HG03159 (cell line): ENCODE results near the gene LITAF.

Source experiments
- ATAC-seq: cut with Tn5 transposase; IDR thresholded peaks from one replicate; pipeline ENCODE4 v1.9.1; 2021; ENCODE audit warnings: mild to moderate bottlenecking, moderate library complexity; ENCODE audit not compliant: unreplicated experiment

LITAF gene

GRCh38 chr16:11554053-11554452, 32.7 kb downstream of the LITAF start:
- no peak for ATAC-seq

- no peak for ATAC-seq
These were observed 33.3 kb downstream of the LITAF start for GRCh38 chr16:11553371-11553770.

- no peak for ATAC-seq
These were observed 34.3 kb downstream of the LITAF start for GRCh38 chr16:11552440-11552839.

- no peak for ATAC-seq
These were observed 34.9 kb downstream of the LITAF start for GRCh38 chr16:11551842-11552241.

- no peak for ATAC-seq
These were observed 35.8 kb downstream of the LITAF start for GRCh38 chr16:11550791-11551498.

GRCh38 chr16:11547118-11547916, 39.4 kb downstream of the LITAF start:
- no peak for ATAC-seq

GRCh38 chr16:11546608-11547061, 40.1 kb downstream of the LITAF start:
- ATAC-seq, result no peak

- no peak for ATAC-seq
These were observed 42.9 kb downstream of the LITAF start for GRCh38 chr16:11543661-11544393.

GRCh38 chr16:11542069-11542744, 44.5 kb downstream of the LITAF start:
- ATAC-seq, result no peak

- no peak for ATAC-seq
These were observed 47.1 kb downstream of the LITAF start for GRCh38 chr16:11539641-11540050.

- no peak for ATAC-seq
These were observed 47.8 kb downstream of the LITAF start for GRCh38 chr16:11538880-11539279.

GRCh38 chr16:11536104-11536866, 50.4 kb downstream of the LITAF start:
- no peak for ATAC-seq

GRCh38 chr16:11535494-11535893, 51.2 kb downstream of the LITAF start:
- no peak for ATAC-seq

- no peak for ATAC-seq
These were observed 52.5 kb downstream of the LITAF start for GRCh38 chr16:11534262-11534661.

GRCh38 chr16:11533588-11533987, 53.1 kb downstream of the LITAF start:
- ATAC-seq, result no peak

GRCh38 chr16:11530171-11530940, 56.4 kb downstream of the LITAF start:
- no peak for ATAC-seq

GRCh38 chr16:11529285-11529684, 57.4 kb downstream of the LITAF start:
- ATAC-seq, result no peak

GRCh38 chr16:11528053-11528452, 58.7 kb downstream of the LITAF start:
- no peak for ATAC-seq

- no peak for ATAC-seq
These were observed 59.9 kb downstream of the LITAF start for GRCh38 chr16:11526655-11527350.
